Putamen (tissue), 1 donor: ENCODE data around the gene SRGAP3.

Experiments
- DNase-seq: peaks from one replicate; pipeline ENCODE4 v3.0.0-alpha.2; 2016; ENCODE audit warnings: low spot score

Gene SRGAP3

GRCh38 chr3:9043063-9043462 is 206.4 kb downstream of the SRGAP3 start:
- DNase-seq = no peak

- no peak for DNase-seq
These were observed 207.8 kb downstream of the SRGAP3 start for GRCh38 chr3:9041626-9042025.

- DNase-seq = no peak
These were observed 208.4 kb downstream of the SRGAP3 start for GRCh38 chr3:9040996-9041395.

GRCh38 chr3:9037144-9037711 is 212.2 kb downstream of the SRGAP3 start:
- DNase-seq = no peak

- DNase-seq = no peak
These were observed 212.9 kb downstream of the SRGAP3 start for GRCh38 chr3:9036404-9037131.

GRCh38 chr3:9035961-9036360 is 213.5 kb downstream of the SRGAP3 start:
- no peak for DNase-seq

GRCh38 chr3:9035473-9035872 is 214.0 kb downstream of the SRGAP3 start:
- DNase-seq = no peak

- DNase-seq = no peak
These were observed 215.6 kb downstream of the SRGAP3 start for GRCh38 chr3:9033867-9034266.

- no peak for DNase-seq
These were observed 217.1 kb downstream of the SRGAP3 start for GRCh38 chr3:9032231-9032777.

GRCh38 chr3:9030034-9030433 is 219.4 kb downstream of the SRGAP3 start:
- DNase-seq = no peak

- DNase-seq = peak; percentile 86
These were observed 221.3 kb downstream of the SRGAP3 start for GRCh38 chr3:9028134-9028533.

- no peak for DNase-seq
These were observed 223.0 kb downstream of the SRGAP3 start for GRCh38 chr3:9026320-9027045.

GRCh38 chr3:9024341-9024740 is 225.1 kb downstream of the SRGAP3 start:
- DNase-seq = no peak

- DNase-seq = no peak
These were observed 226.2 kb downstream of the SRGAP3 start for GRCh38 chr3:9023226-9023590.

- no peak for DNase-seq
These were observed 226.9 kb downstream of the SRGAP3 start for GRCh38 chr3:9022305-9023225.

GRCh38 chr3:9021271-9022009 is 228.0 kb downstream of the SRGAP3 start:
- no peak for DNase-seq

GRCh38 chr3:9020426-9020825 is 229.0 kb downstream of the SRGAP3 start:
- no peak for DNase-seq

GRCh38 chr3:9019259-9019961 is 230.0 kb downstream of the SRGAP3 start:
- no peak for DNase-seq

- DNase-seq = no peak
These were observed 234.2 kb downstream of the SRGAP3 start for GRCh38 chr3:9015250-9015649.

- DNase-seq = no peak
These were observed 235.5 kb downstream of the SRGAP3 start for GRCh38 chr3:9013782-9014563.
